Measurements from ENCODE around the gene CADM1.

GRCh38 chr11:115545581-115546210 lies 41.5 kb upstream of the CADM1 start:
- no peak for TF ChIP-seq POLR2A (IDR thresholded peaks at IDR 0.05)
- no peak for TF ChIP-seq POLR2AphosphoS5 (IDR thresholded peaks at IDR 0.05)
